ENCODE measurements around the gene PLK1.

The PLK1 gene

GRCh38 chr16:23682181-23682580 lies 3.5 kb downstream of the PLK1 start:
- DNase-seq = no peak

- no peak for DNase-seq
Observed at GRCh38 chr16:23683487-23683886, 4.8 kb downstream of the PLK1 start.

DNA sequence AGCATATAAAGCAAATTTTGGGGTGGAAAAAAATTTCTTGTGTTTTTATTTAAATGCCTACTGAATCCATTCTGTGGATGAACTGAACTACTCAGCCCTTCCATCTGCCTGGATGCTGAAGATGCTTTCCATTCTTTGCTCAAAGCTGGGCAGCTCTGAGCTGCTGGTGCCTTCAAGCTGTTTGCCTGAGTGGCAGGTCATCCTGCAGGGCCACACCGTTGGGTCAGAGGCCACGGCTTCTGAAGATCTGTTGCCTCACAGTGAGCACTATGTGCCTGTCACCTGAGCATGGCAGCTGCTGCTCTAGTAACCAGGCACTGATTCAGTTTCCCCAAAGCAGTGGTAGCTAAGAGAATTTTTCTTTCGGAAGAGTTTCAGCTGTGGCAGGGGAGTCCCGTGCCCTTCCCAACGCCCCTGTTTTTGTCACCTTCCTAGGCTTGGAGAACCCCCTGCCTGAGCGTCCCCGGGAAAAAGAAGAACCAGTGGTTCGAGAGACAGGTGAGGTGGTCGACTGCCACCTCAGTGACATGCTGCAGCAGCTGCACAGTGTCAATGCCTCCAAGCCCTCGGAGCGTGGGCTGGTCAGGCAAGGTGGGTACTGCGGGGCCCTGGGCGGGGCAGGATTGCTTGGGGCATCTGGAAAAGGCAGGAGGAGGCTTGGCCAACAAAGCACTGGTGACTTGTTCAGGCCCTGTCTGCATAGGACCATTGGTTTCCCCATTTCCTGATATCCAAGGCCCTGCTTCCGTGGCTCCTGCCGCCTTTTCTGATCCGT lies 8.5 kb downstream of the PLK1 start:
- DNase-seq = no peak

DNA sequence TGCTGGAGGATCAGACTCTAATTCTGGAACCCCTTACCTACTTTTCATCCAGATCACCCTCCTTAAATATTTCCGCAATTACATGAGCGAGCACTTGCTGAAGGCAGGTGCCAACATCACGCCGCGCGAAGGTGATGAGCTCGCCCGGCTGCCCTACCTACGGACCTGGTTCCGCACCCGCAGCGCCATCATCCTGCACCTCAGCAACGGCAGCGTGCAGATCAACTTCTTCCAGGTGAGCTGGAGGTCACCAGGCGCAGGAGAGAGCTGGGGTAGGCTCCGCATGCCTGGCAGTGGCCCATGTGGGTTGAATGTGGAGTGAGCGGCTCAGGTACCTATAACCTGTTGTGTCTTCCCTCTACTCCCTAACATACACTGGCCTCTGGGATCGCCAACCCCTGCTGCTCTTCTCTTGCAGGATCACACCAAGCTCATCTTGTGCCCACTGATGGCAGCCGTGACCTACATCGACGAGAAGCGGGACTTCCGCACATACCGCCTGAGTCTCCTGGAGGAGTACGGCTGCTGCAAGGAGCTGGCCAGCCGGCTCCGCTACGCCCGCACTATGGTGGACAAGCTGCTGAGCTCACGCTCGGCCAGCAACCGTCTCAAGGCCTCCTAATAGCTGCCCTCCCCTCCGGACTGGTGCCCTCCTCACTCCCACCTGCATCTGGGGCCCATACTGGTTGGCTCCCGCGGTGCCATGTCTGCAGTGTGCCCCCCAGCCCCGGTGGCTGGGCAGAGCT lies 10.9 kb downstream of the PLK1 start:
- DNase-seq = no peak

GRCh38 chr16:23690771-23691482 lies 12.2 kb downstream of the PLK1 start:
- DNase-seq = no peak

GRCh38 chr16:23691483-23692189 lies 12.9 kb downstream of the PLK1 start:
- no peak for DNase-seq

DNA sequence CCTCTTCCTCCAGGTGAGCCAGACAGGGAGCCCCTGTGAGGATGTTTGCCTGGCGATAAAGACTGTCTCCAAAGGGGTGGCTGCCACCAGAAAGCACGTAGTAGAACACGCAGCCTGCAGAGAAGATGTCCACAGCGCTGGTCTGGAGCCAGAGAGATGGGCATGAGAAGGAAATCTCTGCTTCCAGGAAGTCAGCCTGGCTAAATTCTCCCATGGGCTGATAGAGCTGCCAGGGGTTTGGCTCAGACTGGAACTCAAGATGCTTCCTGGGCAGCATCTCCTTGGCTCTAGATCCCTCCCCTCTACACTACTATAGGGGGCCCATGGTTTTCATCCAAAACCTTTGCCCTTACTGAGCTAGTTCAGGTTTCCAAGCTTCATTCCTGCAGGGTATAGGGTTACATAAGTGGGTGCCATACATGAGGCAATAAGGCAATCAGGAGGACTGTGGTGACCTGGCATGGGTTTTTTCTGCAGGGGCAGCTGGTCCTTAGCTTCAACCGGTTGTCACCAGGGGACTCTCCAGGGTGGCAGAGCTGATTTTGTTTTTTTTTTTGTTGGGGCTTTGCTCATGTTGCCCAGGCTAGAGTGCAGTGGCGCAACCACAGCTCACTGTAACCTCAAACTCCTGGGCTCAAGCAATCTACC lies 13.6 kb downstream of the PLK1 start:
- DNase-seq = no peak

- DNase-seq = no peak
Observed at GRCh38 chr16:23694265-23694643, 15.6 kb downstream of the PLK1 start.

DNA sequence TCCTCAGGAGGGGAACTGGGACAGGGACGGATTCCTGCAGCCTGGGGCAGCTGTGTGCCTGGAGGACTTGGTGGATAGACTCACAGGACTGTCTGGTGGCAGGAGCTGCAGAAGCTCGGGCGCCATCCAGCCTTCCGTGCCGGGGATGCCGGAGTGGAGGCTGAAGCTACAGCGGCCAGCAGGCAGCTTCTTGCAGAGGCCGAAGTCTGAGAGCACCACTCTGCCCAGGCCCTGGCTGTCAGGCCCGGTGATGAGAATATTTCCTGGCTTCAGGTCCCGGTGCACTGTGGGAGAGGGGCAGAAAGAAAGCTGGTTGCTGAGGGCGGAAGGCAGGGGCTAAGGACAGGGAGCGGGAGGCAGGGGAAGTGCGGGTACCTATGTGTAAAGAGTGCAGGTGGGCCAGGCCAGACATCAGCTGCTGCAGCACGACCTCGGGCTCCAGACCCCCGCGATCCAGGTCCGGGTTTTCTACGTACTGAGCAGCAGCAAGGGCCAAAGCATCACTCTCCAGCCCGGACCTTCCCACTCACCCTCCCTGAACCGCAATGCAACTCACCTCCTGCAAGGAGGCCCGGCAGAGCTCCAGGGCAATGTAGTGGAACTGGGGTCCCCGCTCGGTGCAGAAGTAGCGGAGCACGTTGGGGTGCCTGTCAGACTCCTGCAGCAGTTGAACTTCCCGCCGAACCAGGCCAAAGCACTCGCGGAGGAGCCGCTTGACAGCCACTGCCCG lies 16.1 kb downstream of the PLK1 start:
- DNase-seq = peak; percentile 89

- DNase-seq = no peak
Observed at GRCh38 chr16:23695756-23696155, 17.1 kb downstream of the PLK1 start.

GRCh38 chr16:23699100-23699499 lies 20.4 kb downstream of the PLK1 start:
- DNase-seq = no peak

GRCh38 chr16:23700093-23700492 lies 21.4 kb downstream of the PLK1 start:
- no peak for DNase-seq

GRCh38 chr16:23700509-23700908 lies 21.8 kb downstream of the PLK1 start:
- DNase-seq = peak; percentile 64

DNA sequence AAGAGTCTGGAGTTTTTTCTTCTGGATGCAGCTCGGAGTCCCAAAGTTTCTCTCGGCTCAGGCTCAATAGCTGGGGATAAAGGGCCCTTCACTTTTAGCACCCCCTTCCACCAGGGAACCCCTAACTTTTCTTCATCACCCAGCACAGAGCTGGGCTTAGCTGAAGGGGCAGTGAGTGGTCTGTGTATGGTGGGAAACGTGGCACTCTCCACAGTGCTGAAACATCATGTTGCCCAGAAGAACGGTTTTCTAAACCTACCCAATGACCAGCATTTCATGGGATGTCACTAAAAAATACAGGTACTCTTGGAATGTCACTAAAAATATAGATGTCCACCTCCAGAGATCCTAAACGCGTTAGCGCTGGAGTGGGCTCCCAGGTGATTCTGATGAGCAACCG lies 22.4 kb downstream of the PLK1 start:
- no peak for DNase-seq

DNA sequence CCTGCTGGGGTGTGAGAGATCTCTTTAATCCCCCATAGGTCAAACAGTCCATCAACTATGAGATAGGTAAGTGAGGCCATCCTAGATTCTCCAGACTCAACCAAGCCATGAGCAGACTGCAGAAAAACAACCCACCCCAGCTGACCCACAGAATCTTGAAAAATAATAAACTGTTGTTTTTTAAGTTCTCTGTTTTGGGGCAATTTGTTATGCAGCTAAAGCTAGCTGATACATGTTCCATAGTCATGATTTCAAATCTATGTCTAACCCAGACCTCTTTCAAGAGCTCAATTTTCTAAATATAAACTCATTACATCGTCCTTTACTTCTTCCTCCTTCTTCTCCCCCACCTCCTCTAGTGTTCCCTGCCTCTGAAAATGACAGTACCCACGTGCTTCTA lies 24.3 kb downstream of the PLK1 start:
- DNase-seq = no peak

GRCh38 chr16:23704772-23705516 lies 26.3 kb downstream of the PLK1 start:
- DNase-seq = no peak

DNA sequence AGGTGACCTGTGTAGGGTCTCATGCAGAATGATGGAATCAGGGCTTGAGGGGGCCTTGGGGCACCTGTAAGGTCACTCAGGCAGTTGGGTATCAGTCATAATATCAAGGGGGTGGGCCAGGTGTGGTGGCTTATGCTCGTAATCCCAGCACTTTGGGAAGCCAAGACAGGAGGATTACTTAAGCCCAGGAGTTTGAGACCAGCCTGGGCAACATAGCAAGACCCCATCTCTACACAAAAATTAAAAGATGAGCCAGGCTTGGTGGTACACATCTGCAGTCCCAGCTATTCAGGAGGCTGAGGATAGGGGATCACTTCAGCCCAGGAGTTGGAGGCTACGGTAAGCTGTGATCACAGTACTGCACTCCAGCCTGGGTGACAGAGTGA lies 26.8 kb downstream of the PLK1 start:
- DNase-seq = no peak

DNA sequence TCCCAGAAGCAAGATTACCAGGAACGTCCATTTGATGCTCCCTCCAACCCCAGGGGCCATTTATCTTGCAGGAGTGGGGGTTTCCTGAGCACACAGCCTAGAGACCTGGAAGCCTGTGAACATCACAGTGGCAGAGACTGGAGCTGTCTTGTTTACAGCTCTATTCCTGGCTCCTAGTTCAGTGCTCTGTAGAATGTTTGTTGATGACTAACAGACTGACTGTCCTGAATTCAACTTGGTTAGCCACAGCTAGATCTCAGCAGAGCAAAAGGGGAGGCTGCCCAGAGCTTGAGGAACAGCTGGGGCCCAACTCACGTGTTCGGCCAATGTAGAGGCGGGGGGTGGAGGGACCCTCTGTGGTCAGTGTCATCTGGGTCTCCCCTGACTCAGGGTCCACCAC lies 27.8 kb downstream of the PLK1 start:
- no peak for DNase-seq

DNA sequence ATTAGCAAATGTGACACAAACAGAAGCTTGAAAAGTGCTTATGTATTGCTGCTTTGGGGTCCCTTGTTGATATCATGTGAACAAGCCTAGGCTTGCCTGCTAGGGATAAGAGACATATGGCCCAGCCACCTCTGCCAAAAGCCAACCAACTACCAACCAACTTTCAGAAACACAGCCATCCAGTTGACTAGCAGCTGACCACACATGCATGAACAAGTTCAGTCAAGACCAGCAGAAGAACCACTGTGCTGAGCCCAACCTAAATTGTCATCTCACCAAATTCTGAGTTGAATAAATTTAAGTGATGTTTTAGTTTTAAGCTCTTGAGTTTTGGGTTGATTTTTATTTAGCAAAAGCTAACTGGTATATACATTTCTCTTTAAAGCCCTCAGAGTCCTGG lies 30.8 kb downstream of the PLK1 start:
- DNase-seq = no peak

GRCh38 chr16:23710008-23710407 lies 31.3 kb downstream of the PLK1 start:
- no peak for DNase-seq

DNA sequence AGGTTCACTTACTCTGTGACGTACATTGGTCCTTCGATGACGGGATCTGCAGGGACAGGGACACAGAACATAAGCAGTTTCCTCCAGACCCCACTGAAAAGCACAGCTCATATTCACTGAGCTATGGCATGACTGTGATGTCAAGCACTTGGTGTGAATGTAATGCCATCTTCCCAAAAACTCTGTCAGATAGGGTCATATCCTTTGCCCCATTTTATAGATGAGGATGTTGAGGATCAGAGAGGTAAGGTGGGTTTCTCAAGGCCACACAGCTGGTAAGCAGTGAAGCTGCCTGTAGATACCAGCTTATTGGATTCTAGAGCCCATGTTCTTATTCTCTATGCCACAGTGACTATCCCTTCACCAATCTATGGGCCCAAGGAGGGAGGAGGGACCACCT lies 31.8 kb downstream of the PLK1 start:
- no peak for DNase-seq

Measured in islet precursor cell (in vitro differentiated cells).